D721Med (cell line): Measurements from ENCODE around the gene TEAD4.
"Not testable (repeated sequence)": the region's sequence is repeated elsewhere in the genome, so short reads cannot be mapped to it uniquely, and the experiment has no call there.

Source experiments
- DNase-seq: peaks from one replicate; pipeline ENCODE4 v3.0.0; 2011; ENCODE audit warnings: low spot score; ENCODE audit not compliant: insufficient read length
- FAIRE-seq: peaks from 2 replicates; lab custom pipeline; 2011; peaks lifted over from hg19 to GRCh38; lab: Jason Lieb, UNC
- CTCF ChIP-seq: IDR thresholded peaks from 2 replicates; pipeline ENCODE4 v1.5.1; 2012; ENCODE audit warnings: mild to moderate bottlenecking, control low read depth; ENCODE audit not compliant: insufficient read depth; ENCODE audit errors: missing control alignments

TEAD4 gene

DNA sequence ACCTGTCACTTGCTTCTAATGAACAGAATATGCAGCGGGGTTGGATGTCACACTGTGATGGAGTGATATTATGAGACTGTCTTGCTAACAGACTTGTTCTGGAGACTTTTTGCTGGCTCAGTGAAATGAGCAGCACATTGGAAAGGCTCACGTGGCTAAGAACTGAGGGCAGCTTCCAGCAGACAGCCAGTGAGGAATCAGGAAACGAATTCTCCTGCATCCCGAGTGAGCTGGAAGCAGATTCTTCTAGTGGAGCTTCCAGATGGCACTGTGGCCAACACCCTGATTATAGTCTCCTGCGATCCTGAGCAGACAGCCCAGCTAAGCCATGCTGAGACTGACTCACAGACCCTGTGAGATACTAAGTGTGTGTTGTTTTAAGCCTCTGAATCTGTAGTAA is 101.9 kb downstream of the TEAD4 start:
- FAIRE-seq (no peak), DNase-seq (no peak)
- TF ChIP-seq CTCF: no peak

- no peak for TF ChIP-seq CTCF
- DNase-seq: no peak
- FAIRE-seq: no peak
Measured at GRCh38 chr12:3061501-3062215, 102.5 kb downstream of the TEAD4 start.

DNA sequence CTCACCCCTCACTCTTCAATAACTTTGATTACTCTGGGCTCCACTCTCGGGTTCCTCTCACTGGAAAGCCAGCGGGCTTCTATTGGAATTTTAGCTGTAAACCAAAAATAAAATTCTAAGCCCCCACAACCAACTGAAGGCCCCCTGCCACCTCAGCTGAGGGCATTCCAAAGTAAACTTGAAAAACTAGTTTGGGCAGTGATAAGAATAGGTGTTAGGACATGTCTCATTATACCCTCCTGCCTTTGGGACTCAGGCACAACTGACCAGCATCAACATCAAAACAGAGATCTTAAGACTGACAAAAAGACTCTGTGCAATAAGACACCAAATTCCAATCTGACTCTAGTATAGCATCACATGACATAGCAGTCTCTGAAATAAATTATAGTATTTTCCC is 106.1 kb downstream of the TEAD4 start:
- FAIRE-seq (no peak), DNase-seq (no peak)
- TF ChIP-seq CTCF: no peak

DNA sequence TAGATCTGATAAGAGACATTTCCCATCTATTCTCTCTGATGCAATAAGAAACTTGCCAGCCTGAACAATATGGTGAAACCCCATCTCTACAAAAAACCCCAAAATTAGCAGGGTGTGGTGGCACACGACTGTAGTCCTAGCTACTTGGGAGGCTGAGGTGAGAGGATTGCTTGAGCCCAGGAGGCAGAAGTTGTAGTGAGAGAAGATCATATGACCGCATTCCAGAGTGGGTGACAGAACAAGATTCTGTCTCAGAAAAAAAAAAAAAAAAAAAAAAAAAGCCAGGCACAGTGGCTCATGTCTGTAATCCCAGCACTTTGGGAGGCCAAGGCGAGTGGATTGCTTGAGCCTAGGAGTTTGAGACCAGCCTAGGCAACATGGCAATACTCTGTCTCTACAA is 106.6 kb downstream of the TEAD4 start:
- FAIRE-seq, DNase-seq: not testable (repeated sequence)

GRCh38 chr12:3069714-3070113 is 110.5 kb downstream of the TEAD4 start:
- no peak for TF ChIP-seq CTCF
- FAIRE-seq (no peak), DNase-seq (no peak)

- FAIRE-seq: no peak
- DNase-seq: no peak
- no peak for TF ChIP-seq CTCF
Measured at GRCh38 chr12:3071107-3071506, 111.9 kb downstream of the TEAD4 start.

- no peak for DNase-seq
- TF ChIP-seq CTCF: no peak
- FAIRE-seq: no peak
Measured at GRCh38 chr12:3071710-3072109, 112.5 kb downstream of the TEAD4 start.
